ENCODE measurements around the gene LMLN. TPM values are rescaled to one million over a fixed set of nuclear protein-coding genes. Genes with fewer than 3 reads are reported as not detected.

The LMLN gene
- total RNA-seq, 4 donors from 2014 or later: 2.8 to 7.5 (median 4.1) TPM

DNA sequence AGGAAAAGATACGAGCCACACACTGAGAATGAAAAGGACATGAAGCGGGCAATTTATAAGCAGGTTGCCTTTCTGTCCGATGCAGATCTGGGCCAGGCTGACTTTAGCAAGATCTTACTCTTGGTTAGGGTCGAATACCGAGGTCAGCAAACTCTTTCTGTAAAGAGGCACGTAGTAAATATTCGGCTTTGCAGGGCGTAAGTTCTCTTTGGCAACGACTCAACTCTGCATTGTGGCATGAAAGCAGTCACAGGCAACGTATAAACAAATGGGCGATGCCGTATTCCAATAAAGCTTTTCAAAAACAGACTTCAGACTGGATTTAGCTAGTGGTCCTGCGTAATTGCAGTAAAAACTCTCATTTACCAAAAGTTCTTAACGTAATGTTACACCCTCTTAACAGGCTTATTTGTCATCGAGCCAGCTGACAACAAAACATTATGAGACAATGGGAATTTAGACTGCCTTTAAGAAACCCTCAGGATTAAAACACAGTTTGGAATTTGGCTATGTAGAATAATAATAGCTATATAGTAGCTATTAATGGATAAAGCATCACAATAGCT, 23.1 kb upstream of the LMLN start:
- Histone ChIP-seq H3K27ac (no peak overlapping the region), H3K27me3 (no peaks in the 10 kb centered on the region), H3K4me3 (no peak overlapping the region), H3K9me3 (no peaks in the 10 kb centered on the region), H3K36me3 (peaks cover 0 to 11% of the 10 kb centered on the region in 2 donors), H3K4me1 (no peaks in the 10 kb centered on the region)
- 66 to 80% methylated on average over 11 to 15 of the region's 15 CpGs for WGBS, 2 donors (ENCODE audit: low coverage in 1 of 2)
- no peak for ATAC-seq
- TF ChIP-seq POLR2AphosphoS5 (IDR thresholded peaks at IDR 0.05) (no peak), EP300 (IDR thresholded peaks at IDR 0.05) (no peak), POLR2A (IDR thresholded peaks at IDR 0.05) (no peak)
- TF ChIP-seq, protein P1, sequence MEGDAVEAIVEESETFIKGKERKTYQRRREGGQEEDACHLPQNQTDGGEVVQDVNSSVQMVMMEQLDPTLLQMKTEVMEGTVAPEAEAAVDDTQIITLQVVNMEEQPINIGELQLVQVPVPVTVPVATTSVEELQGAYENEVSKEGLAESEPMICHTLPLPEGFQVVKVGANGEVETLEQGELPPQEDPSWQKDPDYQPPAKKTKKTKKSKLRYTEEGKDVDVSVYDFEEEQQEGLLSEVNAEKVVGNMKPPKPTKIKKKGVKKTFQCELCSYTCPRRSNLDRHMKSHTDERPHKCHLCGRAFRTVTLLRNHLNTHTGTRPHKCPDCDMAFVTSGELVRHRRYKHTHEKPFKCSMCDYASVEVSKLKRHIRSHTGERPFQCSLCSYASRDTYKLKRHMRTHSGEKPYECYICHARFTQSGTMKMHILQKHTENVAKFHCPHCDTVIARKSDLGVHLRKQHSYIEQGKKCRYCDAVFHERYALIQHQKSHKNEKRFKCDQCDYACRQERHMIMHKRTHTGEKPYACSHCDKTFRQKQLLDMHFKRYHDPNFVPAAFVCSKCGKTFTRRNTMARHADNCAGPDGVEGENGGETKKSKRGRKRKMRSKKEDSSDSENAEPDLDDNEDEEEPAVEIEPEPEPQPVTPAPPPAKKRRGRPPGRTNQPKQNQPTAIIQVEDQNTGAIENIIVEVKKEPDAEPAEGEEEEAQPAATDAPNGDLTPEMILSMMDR (IDR thresholded peaks at IDR 0.05): no peak

DNA sequence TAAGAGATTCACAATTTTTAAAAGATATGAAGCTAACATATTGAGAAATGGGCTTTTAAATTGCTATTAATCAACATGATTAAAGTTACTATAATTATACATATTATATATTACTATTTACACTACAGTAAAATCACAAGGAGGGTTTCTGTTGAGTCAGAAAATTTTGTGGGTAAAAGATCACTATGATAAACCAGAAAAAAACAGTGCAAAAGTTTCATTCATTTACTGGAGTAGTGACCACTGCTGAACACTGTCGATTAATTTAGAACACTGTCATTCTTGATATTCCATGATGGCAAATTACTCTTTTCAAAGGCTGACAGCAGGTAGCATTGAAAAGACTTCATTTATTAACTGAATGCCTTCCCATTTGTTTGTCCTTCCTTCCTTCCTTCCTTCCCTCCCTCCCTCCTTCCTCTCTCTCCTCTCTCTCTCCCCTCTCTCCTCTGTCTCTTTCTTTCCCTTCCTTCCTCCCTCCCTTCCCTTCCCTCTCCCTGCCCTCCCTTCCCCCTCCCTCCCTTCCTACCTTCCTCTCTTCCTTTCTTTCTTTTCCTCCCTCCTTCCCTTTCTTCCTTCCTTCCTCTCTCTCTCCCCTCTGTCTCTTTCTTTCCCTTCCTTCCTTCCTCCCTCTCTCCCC, 19.2 kb upstream of the LMLN start:
- Histone ChIP-seq H3K36me3 (peaks cover 0 to 6% of the 10 kb centered on the region in 2 donors), H3K27me3 (no peaks in the 10 kb centered on the region), H3K4me3 (no peak overlapping the region), H3K4me1 (no peaks in the 10 kb centered on the region), H3K9me3 (no peaks in the 10 kb centered on the region), H3K27ac (no peak overlapping the region)
- 83 to 85% methylated on average over 1 of the region's 1 CpG for WGBS, 2 donors (ENCODE audit: low coverage in 1 of 2)
- ATAC-seq: no peak
- TF ChIP-seq EP300 (IDR thresholded peaks at IDR 0.05): no peak
- no peak for TF ChIP-seq POLR2AphosphoS5 (IDR thresholded peaks at IDR 0.05)
- TF ChIP-seq POLR2A (IDR thresholded peaks at IDR 0.05): no peak
- TF ChIP-seq, protein P1 (IDR thresholded peaks at IDR 0.05): no peak

DNA sequence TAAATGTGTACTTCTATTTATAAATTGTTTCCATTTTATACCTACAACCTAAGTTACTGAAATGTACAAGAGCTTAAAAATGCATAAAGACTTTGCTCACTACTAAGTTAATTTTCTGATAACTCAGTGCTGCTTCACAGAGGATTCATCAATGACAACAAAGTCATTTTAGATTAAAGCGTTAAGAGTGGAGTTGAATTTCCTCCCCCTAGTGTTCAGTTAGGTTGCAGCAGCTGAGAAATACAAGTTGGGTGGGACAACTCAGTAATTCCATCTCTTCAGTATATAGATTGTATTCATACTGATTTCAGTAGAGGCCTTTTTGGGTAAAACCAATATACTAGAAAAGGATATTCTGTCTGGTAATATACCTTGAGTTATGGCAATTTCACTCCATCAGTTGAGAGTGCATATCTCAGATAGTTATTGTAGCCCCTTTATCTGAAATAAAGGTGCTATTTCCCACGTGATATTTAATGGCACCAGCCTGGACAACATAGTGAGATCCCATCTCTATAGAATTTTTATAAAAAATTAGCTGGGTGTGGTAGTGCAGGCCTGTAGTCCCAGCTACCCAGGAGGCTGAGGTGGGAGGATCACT, 17.0 kb upstream of the LMLN start:
- H3K9me3 ChIP-seq: no peaks in the 10 kb centered on the region
- no peak for TF ChIP-seq POLR2A (IDR thresholded peaks at IDR 0.05)
- TF ChIP-seq, protein P1 (IDR thresholded peaks at IDR 0.05): peak; percentile 61 to 68 (median 64)
- whole genome bisulfite sequencing, 2 donors (ENCODE audit: low coverage in 1 of 2): 39 to 43% methylated on average over 2 of the region's 2 CpGs
- no peak for ATAC-seq
- H3K27ac ChIP-seq: no peak overlapping the region
- no peaks in the 10 kb centered on the region for H3K4me1 ChIP-seq
- H3K4me3 ChIP-seq: no peak overlapping the region
- H3K27me3 ChIP-seq: no peaks in the 10 kb centered on the region
- peaks cover 0 to 3% of the 10 kb centered on the region in 2 donors for H3K36me3 ChIP-seq

GRCh38 chr3:197949191-197949777, 10.7 kb upstream of the LMLN start:
- Histone ChIP-seq H3K27ac (peak overlapping the region; percentile 87 to 95 (median 90)), H3K4me3 (peak overlapping the region; percentile 60 to 90), H3K27me3 (no peaks in the 10 kb centered on the region), H3K36me3 (peaks cover 0 to 33% of the 10 kb centered on the region in 2 donors), H3K9me3 (no peaks in the 10 kb centered on the region), H3K4me1 (peaks cover 4 to 43% (median 15%) of the 10 kb centered on the region in 3 donors)
- 9 to 14% methylated on average over 15 to 16 of the region's 17 CpGs for WGBS, 2 donors (ENCODE audit: low coverage in 1 of 2)
- no peak for ATAC-seq
- TF ChIP-seq POLR2A (IDR thresholded peaks at IDR 0.05) (no peak), EP300 (IDR thresholded peaks at IDR 0.05) (no peak), POLR2AphosphoS5 (IDR thresholded peaks at IDR 0.05) (no peak)
- TF ChIP-seq, protein P1 (IDR thresholded peaks at IDR 0.05): no peak

Data from gastroesophageal sphincter (tissue), 4 donors.